ENCODE results near the gene PDE8A. TPM values are rescaled to one million over a fixed set of nuclear protein-coding genes. Genes with fewer than 3 reads are reported as not detected.

The PDE8A gene
- total and polyA plus RNA-seq, 2 donors (not counting 3 experiments of a cell fraction or from before 2014, with no cell fraction given): 21.3 to 45.7 TPM

DNA sequence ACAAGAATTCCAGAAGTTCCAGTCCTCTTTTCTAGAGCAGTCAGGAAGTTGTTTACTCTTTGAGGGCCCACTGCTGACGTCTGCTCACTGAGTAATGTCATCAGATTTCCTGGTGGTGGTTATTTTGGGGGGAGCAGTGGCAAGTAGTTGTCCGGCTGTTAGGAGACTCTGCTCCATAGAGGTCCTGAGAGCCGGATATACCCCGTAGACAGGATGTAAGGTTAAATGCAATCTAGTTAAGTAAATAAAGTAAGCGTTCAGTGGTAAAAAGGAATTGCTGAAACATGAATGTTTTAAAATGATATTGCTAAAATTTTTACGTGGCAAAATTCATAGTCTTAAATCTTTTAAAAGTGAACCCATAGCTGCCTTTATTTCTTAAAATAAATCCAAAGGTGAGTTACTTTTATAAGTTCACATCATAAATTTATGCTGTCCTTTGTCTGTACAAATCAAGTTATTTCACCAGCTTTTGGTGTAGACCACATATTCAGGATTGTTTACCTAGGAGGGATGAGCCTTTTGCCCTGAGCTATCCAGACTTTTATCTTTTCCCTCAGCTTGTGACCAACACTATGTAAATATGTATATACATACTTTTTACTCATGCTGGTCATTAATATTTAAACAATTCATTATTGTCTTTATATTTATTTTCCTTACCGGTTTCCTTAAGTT lies 65.8 kb downstream of the PDE8A start:
- H3K4me3 ChIP-seq (replicated peaks in 1 of 3; ENCODE audit: insufficient read depth in 1 of 3, low read depth in 1 of 3, low read length in 3 of 3): peak overlapping the region in 1 of 3 experiments; percentile 47
- no peaks in the 10 kb centered on the region for H4K20me1 ChIP-seq (replicated peaks; ENCODE audit: control insufficient read depth, extremely low read depth, insufficient read depth, low read length)
- CTCF ChIA-PET: interaction anchor here (1.0 to 5.6 kb wide), 9 partner anchors 10 to 448 kb away, joined by 3 to 92 read pairs (median 4); no protein-coding TSS in a partner anchor
- TF ChIP-seq JUN (IDR thresholded peaks at IDR 0.05; ENCODE audit: borderline replicate concordance, insufficient read depth, insufficient read length, low read depth) (peak; percentile 74), GATA2 (IDR thresholded peaks at IDR 0.05; ENCODE audit: insufficient read depth, insufficient read length, low read depth, low read length) (peak; percentile 89), FOS (IDR thresholded peaks at IDR 0.05; ENCODE audit: borderline replicate concordance, insufficient read depth, low read length) (peak; percentile 75), POLR2A (IDR thresholded peaks at IDR 0.05; ENCODE audit: low read depth, low read length) (peak; percentile 69), POLR2AphosphoS5 (IDR thresholded peaks at IDR 0.05; ENCODE audit: insufficient read depth, low read depth, low read length) (peak; percentile 88), MAX (IDR thresholded peaks at IDR 0.05; ENCODE audit: insufficient read depth, insufficient read length) (no peak)
- TF ChIP-seq, protein P1, sequence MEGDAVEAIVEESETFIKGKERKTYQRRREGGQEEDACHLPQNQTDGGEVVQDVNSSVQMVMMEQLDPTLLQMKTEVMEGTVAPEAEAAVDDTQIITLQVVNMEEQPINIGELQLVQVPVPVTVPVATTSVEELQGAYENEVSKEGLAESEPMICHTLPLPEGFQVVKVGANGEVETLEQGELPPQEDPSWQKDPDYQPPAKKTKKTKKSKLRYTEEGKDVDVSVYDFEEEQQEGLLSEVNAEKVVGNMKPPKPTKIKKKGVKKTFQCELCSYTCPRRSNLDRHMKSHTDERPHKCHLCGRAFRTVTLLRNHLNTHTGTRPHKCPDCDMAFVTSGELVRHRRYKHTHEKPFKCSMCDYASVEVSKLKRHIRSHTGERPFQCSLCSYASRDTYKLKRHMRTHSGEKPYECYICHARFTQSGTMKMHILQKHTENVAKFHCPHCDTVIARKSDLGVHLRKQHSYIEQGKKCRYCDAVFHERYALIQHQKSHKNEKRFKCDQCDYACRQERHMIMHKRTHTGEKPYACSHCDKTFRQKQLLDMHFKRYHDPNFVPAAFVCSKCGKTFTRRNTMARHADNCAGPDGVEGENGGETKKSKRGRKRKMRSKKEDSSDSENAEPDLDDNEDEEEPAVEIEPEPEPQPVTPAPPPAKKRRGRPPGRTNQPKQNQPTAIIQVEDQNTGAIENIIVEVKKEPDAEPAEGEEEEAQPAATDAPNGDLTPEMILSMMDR (IDR thresholded peaks at IDR 0.05; ENCODE audit: extremely low read depth in 1 of 2, insufficient read depth in 1 of 2, low read depth in 1 of 2, low read length in 2 of 2): no peak
- dilution Hi-C loops (cut with MboI; ENCODE audit: extremely low pct_ligation_motif_present, low sequenced_read_pairs): no loop called here
- no peaks in the 10 kb centered on the region for H3K9me3 ChIP-seq (replicated peaks; ENCODE audit: control insufficient read depth, insufficient read depth, low read length)
- H3K9ac ChIP-seq (replicated peaks; ENCODE audit: extremely low read depth, insufficient read depth, low read length): peak overlapping the region; percentile 73
- intact Hi-C loops (cut with micrococcal nuclease): loop anchor here (1.0 to 5.0 kb wide), 4 partner anchors 17 to 229 kb away; partner anchors contain the start of gene PDE8A
- peaks cover 38% of the 10 kb centered on the region for H3K4me1 ChIP-seq (ENCODE audit: control insufficient read depth, extremely low read depth, insufficient read depth, low read length)
- peak; percentile 72 for FAIRE-seq
- no peak overlapping the region for H2AFZ ChIP-seq (ENCODE audit: low read depth, low read length)
- peak overlapping the region; percentile 84 for H3K27ac ChIP-seq (ENCODE audit: insufficient read depth, low read depth, low read length)
- H3K27me3 ChIP-seq (ENCODE audit: control insufficient read depth in 2 of 2, insufficient read depth in 2 of 2, low read length in 2 of 2): no peaks in the 10 kb centered on the region
- H3K79me2 ChIP-seq (ENCODE audit: control insufficient read depth, insufficient read depth, low read length): peaks cover 31% of the 10 kb centered on the region
- H3K36me3 ChIP-seq (ENCODE audit: control insufficient read depth in 2 of 2, extremely low read depth in 1 of 2, insufficient read depth in 2 of 2, low read length in 2 of 2): no peaks in the 10 kb centered on the region
- DNase-seq (ENCODE audit: low read depth, low spot score): peak; percentile 97
- no peaks in the 10 kb centered on the region for H3K9me1 ChIP-seq (replicated peaks; ENCODE audit: control insufficient read depth, extremely low read depth, insufficient read depth, low read length)
- POLR2A ChIA-PET: no interaction called here
- TSS peak; percentile 84 for BruUV-seq (replicated peaks)
- H3K4me2 ChIP-seq (ENCODE audit: insufficient read depth, low read length): peak overlapping the region; percentile 81
